Natural killer cell (primary cell): ENCODE data around the gene CTTN. TPM values are rescaled to one million over a fixed set of nuclear protein-coding genes. Genes with fewer than 3 reads are reported as not detected.

Experiments
- ATAC-seq, 3 donors: fragments of 150-1000 bp in 2 of 3; fragments of 200-7000 bp in 1 of 3; cut with Tn5 transposase; 1 replicate in 1 of 3; 2 replicates in 2 of 3; pipeline ENCODE4 v1.10.0; 2021; ENCODE audit warnings: mild to moderate bottlenecking in 2 of 3, moderate library complexity in 2 of 3
- DNase-seq, 2 donors: peaks; one replicate each; pipeline versions ENCODE4 v3.0.0 to v3.0.0-alpha.2; 2013 to 2021; ENCODE audit warnings: mixed read lengths in 1 of 2
- H3K27ac ChIP-seq: one replicate; pipeline ENCODE4 v1.5.1; 2013; ENCODE audit warnings: mild to moderate bottlenecking, low read length
- H3K27me3 ChIP-seq: one replicate; pipeline ENCODE4 v1.6.1; 2013; ENCODE audit warnings: low read length; ENCODE audit not compliant: control insufficient read depth, insufficient read depth
- H3K36me3 ChIP-seq: one replicate; pipeline ENCODE4 v1.6.1; 2013; ENCODE audit warnings: low read length; ENCODE audit not compliant: control insufficient read depth, insufficient read depth
- H3K4me1 ChIP-seq: one replicate; pipeline ENCODE4 v1.6.1; 2013; ENCODE audit warnings: low read length; ENCODE audit not compliant: control insufficient read depth, insufficient read depth
- H3K4me3 ChIP-seq: one replicate; pipeline ENCODE4 v1.5.1; 2013; ENCODE audit warnings: low read length
- H3K9me3 ChIP-seq: one replicate; pipeline ENCODE4 v1.6.1; 2013; ENCODE audit warnings: low read length; ENCODE audit not compliant: control insufficient read depth, insufficient read depth
- H3K27ac Mint-ChIP-seq, 2 donors: one replicate each; pipeline ENCODE4 v1.8.0; 2022; ENCODE audit warnings: mild to moderate bottlenecking in 2 of 2, mixed read lengths in 2 of 2, moderate library complexity in 1 of 2
- H3K27me3 Mint-ChIP-seq, 2 donors: one replicate each; pipeline ENCODE4 v1.8.0; 2022; ENCODE audit warnings: low read depth in 2 of 2, mixed read lengths in 2 of 2
- H3K36me3 Mint-ChIP-seq: one replicate; pipeline ENCODE4 v1.8.0; 2022; ENCODE audit warnings: mixed read lengths
- H3K4me1 Mint-ChIP-seq, 2 donors: one replicate each; pipeline ENCODE4 v1.8.0; 2022; ENCODE audit warnings: mixed read lengths in 2 of 2
- H3K4me3 Mint-ChIP-seq: one replicate; pipeline ENCODE4 v1.8.0; 2022; ENCODE audit warnings: mild to moderate bottlenecking, moderate library complexity, mixed read lengths
- H3K9me3 Mint-ChIP-seq, 2 donors: one replicate each; pipeline ENCODE4 v1.8.0; 2022; ENCODE audit warnings: mixed read lengths in 2 of 2
- CTCF ChIP-seq: fragments of 200-600 bp; IDR thresholded peaks from one replicate; pipeline ENCODE4 v1.8.0; 2022; ENCODE audit warnings: antibody characterized with exemption
- WGBS: methylation state at CpG from one replicate; pipeline ENCODE4 v1.1.7; 2013; ENCODE audit warnings: missing lambda C conversion rate; ENCODE audit not compliant: insufficient coverage; 5-methylcytosine and 5-hydroxymethylcytosine counted together
- intact Hi-C: fragments of 100-400 bp; cut with micrococcal nuclease; formaldehyde crosslinking; loops from one replicate; pipeline ENCODE4 v1.14.2; 2022
- total RNA-seq, 4 donors: library from RNA; stranded (reverse); fragments of 120-200 nt in 1 of 4; gene quantifications; one replicate each; pipeline versions ENCODE4 v1.2.3 to v1.2.4, GENCODE V29; 2013 to 2022

Gene CTTN
- total RNA-seq, 3 donors from 2014 or later (not counting 1 experiment from before 2014, with no cell fraction given) = 0.59 to 5.8 (median 1.8) TPM

DNA sequence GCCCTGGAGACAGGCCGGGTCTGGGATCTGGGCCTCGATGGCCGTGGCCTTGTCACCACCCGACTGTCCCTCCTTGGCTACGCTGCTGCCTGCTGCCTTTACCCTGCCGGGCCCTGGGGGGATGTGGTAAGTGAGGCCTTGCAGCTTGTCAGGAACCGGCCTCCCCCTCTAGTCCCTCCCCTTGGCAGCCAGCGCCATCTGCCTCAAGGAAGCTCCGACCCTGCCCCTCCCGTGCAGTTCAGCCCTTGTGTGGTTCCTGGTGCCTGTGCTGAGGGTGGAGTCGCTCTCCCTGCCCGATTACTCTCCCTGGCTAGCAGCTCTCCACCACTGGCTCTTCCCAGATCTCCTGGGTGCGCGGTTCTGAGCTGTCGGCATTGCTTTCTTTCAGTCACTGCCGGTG lies 33.7 kb downstream of the CTTN start:
- no peak for TF ChIP-seq CTCF
- no peak overlapping the region for H3K4me3 Mint-ChIP-seq
- H3K36me3 Mint-ChIP-seq = no peaks in the 10 kb centered on the region
- H3K27ac Mint-ChIP-seq = no peak overlapping the region
- DNase-seq = no peak
- no peaks in the 10 kb centered on the region for H3K9me3 ChIP-seq
- peaks cover 61 to 71% of the 10 kb centered on the region in 2 donors for H3K27me3 Mint-ChIP-seq
- H3K27ac ChIP-seq = no peak overlapping the region
- intact Hi-C loops = no loop called here
- peaks cover 65% of the 10 kb centered on the region for H3K27me3 ChIP-seq
- H3K9me3 Mint-ChIP-seq = no peaks in the 10 kb centered on the region
- peaks cover 7% of the 10 kb centered on the region for H3K4me1 ChIP-seq
- H3K4me3 ChIP-seq = no peak overlapping the region
- 36% methylated on average over 16 of the region's 16 CpGs for WGBS
- H3K4me1 Mint-ChIP-seq = peaks cover 13 to 18% of the 10 kb centered on the region in 2 donors
- ATAC-seq = peak in 1 of 3 donors; percentile 19
- no peaks in the 10 kb centered on the region for H3K36me3 ChIP-seq

- WGBS = 67% methylated on average over 13 of the region's 15 CpGs
- no peaks in the 10 kb centered on the region for H3K9me3 ChIP-seq
- H3K4me3 ChIP-seq = no peak overlapping the region
- Mint-ChIP-seq H3K36me3 (no peaks in the 10 kb centered on the region), H3K27me3 (peaks cover 63 to 70% of the 10 kb centered on the region in 2 donors), H3K4me3 (no peak overlapping the region), H3K27ac (no peak overlapping the region), H3K9me3 (no peaks in the 10 kb centered on the region), H3K4me1 (peaks cover 13 to 18% of the 10 kb centered on the region in 2 donors)
- peaks cover 62% of the 10 kb centered on the region for H3K27me3 ChIP-seq
- DNase-seq = no peak
- H3K27ac ChIP-seq = no peak overlapping the region
- H3K4me1 ChIP-seq = peaks cover 7% of the 10 kb centered on the region
- no peaks in the 10 kb centered on the region for H3K36me3 ChIP-seq
- ATAC-seq = no peak
- TF ChIP-seq CTCF = no peak
- intact Hi-C loops = no loop called here
These were observed 34.3 kb downstream of the CTTN start for GRCh38 chr11:70432580-70432979.

DNA sequence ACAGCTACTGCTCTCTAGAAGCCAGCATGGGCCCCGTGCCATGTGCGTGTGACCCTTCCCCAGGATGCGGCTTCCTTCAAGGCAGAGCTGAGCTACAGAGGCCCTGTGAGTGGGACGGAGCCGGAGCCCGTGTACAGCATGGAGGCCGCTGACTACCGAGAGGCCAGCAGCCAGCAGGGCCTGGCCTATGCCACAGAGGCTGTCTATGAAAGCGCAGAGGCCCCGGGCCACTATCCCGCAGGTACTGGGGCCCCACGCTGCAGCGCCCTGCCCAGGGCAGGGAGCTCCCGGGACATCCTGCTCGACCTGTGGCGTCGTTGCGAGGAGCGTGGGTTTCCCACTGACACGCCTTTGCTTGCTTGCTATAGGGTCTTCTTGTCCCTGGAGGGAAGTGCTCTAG lies 34.7 kb downstream of the CTTN start:
- WGBS = 93% methylated on average over 20 of the region's 20 CpGs
- H3K4me3 Mint-ChIP-seq = no peak overlapping the region
- H3K36me3 ChIP-seq = no peaks in the 10 kb centered on the region
- H3K4me1 ChIP-seq = peaks cover 7% of the 10 kb centered on the region
- H3K27ac ChIP-seq = no peak overlapping the region
- no peaks in the 10 kb centered on the region for H3K36me3 Mint-ChIP-seq
- no peaks in the 10 kb centered on the region for H3K9me3 ChIP-seq
- ATAC-seq = no peak
- H3K4me3 ChIP-seq = no peak overlapping the region
- peaks cover 68 to 71% of the 10 kb centered on the region in 2 donors for H3K27me3 Mint-ChIP-seq
- peaks cover 58% of the 10 kb centered on the region for H3K27me3 ChIP-seq
- H3K9me3 Mint-ChIP-seq = no peaks in the 10 kb centered on the region
- intact Hi-C loops = no loop called here
- H3K4me1 Mint-ChIP-seq = peaks cover 13 to 18% of the 10 kb centered on the region in 2 donors
- no peak overlapping the region for H3K27ac Mint-ChIP-seq
- no peak for DNase-seq
- TF ChIP-seq CTCF = no peak

DNA sequence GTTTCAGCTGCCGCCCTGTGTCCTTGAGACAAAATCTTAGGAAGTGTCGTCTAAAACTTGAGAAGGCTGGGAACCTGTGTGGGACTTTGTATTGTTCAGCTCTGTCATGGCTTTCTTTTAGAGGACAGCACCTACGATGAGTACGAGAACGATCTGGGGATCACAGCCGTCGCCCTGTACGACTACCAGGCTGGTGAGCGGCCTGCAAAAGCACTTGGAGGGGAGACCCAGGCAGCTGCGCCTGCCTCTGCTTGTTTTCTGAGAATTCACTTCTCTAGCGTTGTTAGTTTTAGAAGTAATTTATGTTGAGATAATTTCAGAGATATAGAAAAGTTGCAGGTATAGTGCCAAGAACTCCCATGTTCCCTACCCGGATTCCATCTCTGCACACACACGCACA lies 35.2 kb downstream of the CTTN start:
- no peak for DNase-seq
- ATAC-seq = no peak
- H3K27me3 ChIP-seq = peaks cover 55% of the 10 kb centered on the region
- Mint-ChIP-seq H3K4me1 (peaks cover 11 to 18% of the 10 kb centered on the region in 2 donors), H3K36me3 (no peaks in the 10 kb centered on the region), H3K4me3 (no peak overlapping the region), H3K9me3 (no peaks in the 10 kb centered on the region), H3K27me3 (peaks cover 68 to 72% of the 10 kb centered on the region in 2 donors), H3K27ac (no peak overlapping the region)
- intact Hi-C loops = no loop called here
- no peak overlapping the region for H3K27ac ChIP-seq
- no peak overlapping the region for H3K4me3 ChIP-seq
- no peaks in the 10 kb centered on the region for H3K9me3 ChIP-seq
- H3K36me3 ChIP-seq = no peaks in the 10 kb centered on the region
- 94% methylated on average over 13 of the region's 13 CpGs for WGBS
- peaks cover 7% of the 10 kb centered on the region for H3K4me1 ChIP-seq
- TF ChIP-seq CTCF = no peak
